Activated CD4-positive, alpha-beta T cell treated with anti-CD3 and anti-CD28 coated beads for 24 hours (primary cell): ENCODE results near the gene OR11H7.
"Not testable (repeated sequence)": the region's sequence is repeated elsewhere in the genome, so short reads cannot be mapped to it uniquely, and the experiment has no call there.

Source experiments
- DNase-seq, 2 donors: peaks; one replicate each; pipeline ENCODE4 v3.0.0-alpha.2; 2020; ENCODE audit warnings: low read depth in 2 of 2

The OR11H7 gene

GRCh38 chr14:20278414-20278813 lies 49.6 kb downstream of the OR11H7 start:
- no peak for DNase-seq

DNA sequence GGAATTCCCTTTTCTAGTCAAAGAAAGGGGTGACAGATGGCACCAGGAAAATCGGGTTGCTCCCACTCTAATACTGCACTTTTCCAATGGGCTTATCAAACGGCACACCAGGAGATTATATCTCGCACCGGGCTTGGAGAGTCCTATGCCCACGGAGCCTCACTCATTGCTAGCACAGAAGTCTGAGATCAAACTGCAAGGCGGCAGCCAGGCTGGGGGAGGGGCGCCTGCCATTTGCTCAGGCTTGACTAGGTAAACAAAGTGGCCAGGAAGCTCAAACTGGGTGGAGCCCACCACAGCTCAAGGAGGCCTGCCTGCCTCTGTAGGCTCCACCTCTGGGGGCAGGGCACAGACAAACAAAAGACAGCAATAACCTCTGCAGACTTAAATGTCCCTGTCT lies 51.5 kb downstream of the OR11H7 start:
- not testable (repeated sequence) for DNase-seq
